HG03060 (cell line): ENCODE data around the gene BORCS6.
"Not testable (repeated sequence)": the region's sequence is repeated elsewhere in the genome, so short reads cannot be mapped to it uniquely, and the experiment has no call there.

Experiments
- ATAC-seq: cut with Tn5 transposase; IDR thresholded peaks from one replicate; pipeline ENCODE4 v1.9.1; 2021; ENCODE audit warnings: low read depth, moderate number of reproducible peaks; ENCODE audit not compliant: unreplicated experiment

BORCS6 gene

GRCh38 chr17:8189711-8190477 is at the start of gene BORCS6:
TSS of gene BORCS6 (minus strand) at chr17:8190180. CDS start at chr17:8190140, 40 bp downstream.
- peak; percentile 35 for ATAC-seq

GRCh38 chr17:8237886-8238285 is 47.9 kb upstream of the BORCS6 start:
- no peak for ATAC-seq

- ATAC-seq = no peak
Observed at GRCh38 chr17:8237175-8237574, 47.2 kb upstream of the BORCS6 start.

- no peak for ATAC-seq
Observed at GRCh38 chr17:8235676-8236075, 45.7 kb upstream of the BORCS6 start.

- no peak for ATAC-seq
Observed at GRCh38 chr17:8234361-8235270, 44.6 kb upstream of the BORCS6 start.

GRCh38 chr17:8231701-8232100 is 41.7 kb upstream of the BORCS6 start:
- no peak for ATAC-seq

- no peak for ATAC-seq
Observed at GRCh38 chr17:8227238-8227581, 37.2 kb upstream of the BORCS6 start.

- ATAC-seq = no peak
Observed at GRCh38 chr17:8226536-8227237, 36.7 kb upstream of the BORCS6 start.

GRCh38 chr17:8225813-8226535 is 36.0 kb upstream of the BORCS6 start:
- ATAC-seq = no peak

GRCh38 chr17:8224891-8225812 is 35.2 kb upstream of the BORCS6 start:
- no peak for ATAC-seq

GRCh38 chr17:8223356-8224126 is 33.6 kb upstream of the BORCS6 start:
- no peak for ATAC-seq

GRCh38 chr17:8222630-8223355 is 32.8 kb upstream of the BORCS6 start:
- ATAC-seq = peak; percentile 18

- ATAC-seq = peak; percentile 26
Observed at GRCh38 chr17:8222380-8222629, 32.3 kb upstream of the BORCS6 start.

GRCh38 chr17:8221663-8222379 is 31.8 kb upstream of the BORCS6 start:
- ATAC-seq = peak; percentile 36

GRCh38 chr17:8220783-8221662 is 31.0 kb upstream of the BORCS6 start:
- no peak for ATAC-seq

- ATAC-seq = not testable (repeated sequence)
Observed at GRCh38 chr17:8214000-8214399, 24.0 kb upstream of the BORCS6 start.
